Lower leg skin (tissue), 3 donors: ENCODE measurements around the gene LZTFL1.

ENCODE experiments used
- POLR2A ChIP-seq, 2 donors: fragments of 450-650 bp; IDR thresholded peaks; one replicate each; pipeline ENCODE4 v1.6.1; 2016 to 2017; ENCODE audit warnings: antibody characterized with exemption in 2 of 2, mild to moderate bottlenecking in 1 of 2, moderate library complexity in 1 of 2
- TF ChIP-seq, protein P1 (sequence below), 3 donors: fragments of 450-650 bp; IDR thresholded peaks; one replicate each; pipeline ENCODE4 v1.5.1; 2016; ENCODE audit warnings: antibody characterized with exemption in 3 of 3, mild to moderate bottlenecking in 3 of 3, moderate library complexity in 2 of 3

DNA sequence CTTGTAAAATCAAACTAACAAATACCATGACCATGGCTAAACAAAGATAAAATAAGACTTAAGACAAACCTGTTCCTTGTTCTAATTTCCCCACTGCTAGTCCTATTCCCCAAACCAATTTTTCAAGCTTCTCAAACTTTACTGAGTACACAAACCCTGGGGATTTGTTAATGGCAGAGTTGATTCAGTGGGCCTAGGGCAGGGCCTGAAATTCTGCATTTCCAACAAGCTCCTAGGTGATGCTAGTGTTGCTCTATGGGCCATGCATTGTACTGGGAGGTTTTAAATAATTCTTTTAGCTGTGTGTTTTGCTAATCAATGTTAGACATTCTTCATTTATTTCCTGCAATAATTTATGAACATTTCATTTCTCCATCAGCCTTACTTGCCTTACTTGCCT, 31.1 kb upstream of the LZTFL1 start:
- TF ChIP-seq, protein P1, sequence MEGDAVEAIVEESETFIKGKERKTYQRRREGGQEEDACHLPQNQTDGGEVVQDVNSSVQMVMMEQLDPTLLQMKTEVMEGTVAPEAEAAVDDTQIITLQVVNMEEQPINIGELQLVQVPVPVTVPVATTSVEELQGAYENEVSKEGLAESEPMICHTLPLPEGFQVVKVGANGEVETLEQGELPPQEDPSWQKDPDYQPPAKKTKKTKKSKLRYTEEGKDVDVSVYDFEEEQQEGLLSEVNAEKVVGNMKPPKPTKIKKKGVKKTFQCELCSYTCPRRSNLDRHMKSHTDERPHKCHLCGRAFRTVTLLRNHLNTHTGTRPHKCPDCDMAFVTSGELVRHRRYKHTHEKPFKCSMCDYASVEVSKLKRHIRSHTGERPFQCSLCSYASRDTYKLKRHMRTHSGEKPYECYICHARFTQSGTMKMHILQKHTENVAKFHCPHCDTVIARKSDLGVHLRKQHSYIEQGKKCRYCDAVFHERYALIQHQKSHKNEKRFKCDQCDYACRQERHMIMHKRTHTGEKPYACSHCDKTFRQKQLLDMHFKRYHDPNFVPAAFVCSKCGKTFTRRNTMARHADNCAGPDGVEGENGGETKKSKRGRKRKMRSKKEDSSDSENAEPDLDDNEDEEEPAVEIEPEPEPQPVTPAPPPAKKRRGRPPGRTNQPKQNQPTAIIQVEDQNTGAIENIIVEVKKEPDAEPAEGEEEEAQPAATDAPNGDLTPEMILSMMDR (IDR thresholded peaks at IDR 0.05) = no peak
- no peak for TF ChIP-seq POLR2A (IDR thresholded peaks at IDR 0.05)
